Femur (tissue), 1 donor: Measurements from ENCODE around the gene GTPBP6.
"Not testable (repeated sequence)": the region's sequence is repeated elsewhere in the genome, so short reads cannot be mapped to it uniquely, and the experiment has no call there.

Experiments used
- DNase-seq: peaks from one replicate; pipeline ENCODE4 v3.0.0-alpha.2; 2017

The GTPBP6 gene

GRCh38 chrX:334331-334891, 15.8 kb upstream of the GTPBP6 start:
- no peak for DNase-seq

GRCh38 chrX:333611-334311, 15.2 kb upstream of the GTPBP6 start:
- DNase-seq: no peak

- DNase-seq: no peak
These were observed 14.5 kb upstream of the GTPBP6 start for GRCh38 chrX:332916-333610.

GRCh38 chrX:332496-332860, 13.9 kb upstream of the GTPBP6 start:
- no peak for DNase-seq

DNA sequence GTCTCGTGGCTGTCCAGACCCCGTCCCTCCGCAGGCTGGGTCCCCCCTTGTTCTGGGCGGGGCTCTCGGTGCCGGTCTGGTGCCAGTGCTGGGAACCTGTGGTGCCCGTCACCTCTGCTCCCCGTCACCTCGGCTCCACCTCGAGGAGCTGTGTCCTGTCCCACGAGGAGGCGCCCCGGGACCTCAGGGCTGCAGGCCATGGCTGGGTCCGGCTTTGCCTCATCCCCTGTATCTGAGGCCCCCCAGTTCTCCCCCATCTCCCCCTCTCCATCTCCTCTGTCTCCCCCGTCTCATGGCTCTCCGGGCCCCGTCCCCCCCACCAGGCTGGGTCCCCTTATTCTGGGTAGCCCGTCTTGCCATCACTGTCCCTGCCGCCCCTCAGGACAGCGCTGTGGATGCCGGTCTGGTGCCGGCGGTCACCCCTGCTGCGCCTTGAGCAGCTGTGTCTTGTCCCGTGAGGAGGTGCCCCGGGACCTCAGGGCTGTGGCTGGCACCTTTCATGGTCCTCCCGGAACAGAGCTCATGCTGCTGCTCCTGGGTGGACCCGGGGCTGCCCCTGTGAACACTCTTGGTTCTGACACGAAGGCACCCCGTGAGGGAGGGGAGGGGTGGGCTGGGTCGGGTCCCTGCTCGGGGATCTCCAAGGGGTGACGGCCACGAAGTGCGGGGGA, 13.4 kb upstream of the GTPBP6 start:
- no peak for DNase-seq

- no peak for DNase-seq
These were observed 12.7 kb upstream of the GTPBP6 start for GRCh38 chrX:331151-331824.

DNA sequence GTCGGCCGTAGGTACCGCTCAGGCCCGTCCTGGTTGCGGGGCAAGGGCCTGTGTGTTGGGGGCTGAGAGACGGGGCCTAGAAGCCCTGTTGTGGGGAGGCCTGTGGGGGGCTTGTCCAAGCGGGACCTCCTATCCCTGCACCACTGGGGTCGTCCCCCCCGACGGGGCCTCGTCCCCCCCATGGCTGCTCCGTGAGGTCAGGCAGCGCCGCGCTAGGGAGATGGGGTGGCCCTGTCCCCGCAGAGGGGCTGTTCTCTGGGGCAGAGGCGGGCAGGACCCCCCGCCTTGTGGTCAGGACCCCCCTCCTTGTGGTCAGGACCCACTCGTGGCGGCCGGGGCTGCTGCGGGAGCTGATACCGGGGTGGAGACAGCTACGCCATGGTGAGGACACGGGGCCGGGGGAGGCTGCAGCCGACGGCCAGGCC, 12.1 kb upstream of the GTPBP6 start:
- no peak for DNase-seq

DNA sequence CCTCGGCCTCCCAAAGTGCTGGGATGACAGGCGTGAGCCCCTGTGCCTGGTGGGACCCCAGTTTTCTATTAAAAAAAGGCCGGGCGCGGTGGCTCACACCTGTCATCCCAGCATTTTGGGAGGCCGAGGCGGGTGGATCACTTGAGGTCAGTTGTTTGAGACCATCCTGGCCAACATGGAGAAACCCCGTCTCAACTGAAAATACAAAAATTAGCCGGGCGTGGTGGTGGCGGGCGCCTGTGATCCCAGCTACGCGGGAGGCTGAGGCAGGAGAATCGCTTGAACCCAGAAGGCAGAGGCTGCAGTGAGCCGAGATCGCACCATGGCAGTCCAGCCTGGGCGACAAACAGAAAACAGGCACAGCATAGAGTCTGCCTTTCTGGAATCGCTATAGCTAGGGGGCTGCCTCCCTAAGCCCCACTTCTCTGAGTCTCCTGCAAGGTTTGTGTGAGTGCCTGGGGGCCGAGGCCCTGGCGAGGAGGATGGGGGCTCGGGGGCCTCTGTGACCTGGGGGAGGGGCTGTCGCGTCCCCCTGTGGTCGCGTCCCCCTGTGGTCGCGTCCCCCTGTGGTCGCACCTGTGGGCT, 11.6 kb upstream of the GTPBP6 start:
- DNase-seq: not testable (repeated sequence)

DNA sequence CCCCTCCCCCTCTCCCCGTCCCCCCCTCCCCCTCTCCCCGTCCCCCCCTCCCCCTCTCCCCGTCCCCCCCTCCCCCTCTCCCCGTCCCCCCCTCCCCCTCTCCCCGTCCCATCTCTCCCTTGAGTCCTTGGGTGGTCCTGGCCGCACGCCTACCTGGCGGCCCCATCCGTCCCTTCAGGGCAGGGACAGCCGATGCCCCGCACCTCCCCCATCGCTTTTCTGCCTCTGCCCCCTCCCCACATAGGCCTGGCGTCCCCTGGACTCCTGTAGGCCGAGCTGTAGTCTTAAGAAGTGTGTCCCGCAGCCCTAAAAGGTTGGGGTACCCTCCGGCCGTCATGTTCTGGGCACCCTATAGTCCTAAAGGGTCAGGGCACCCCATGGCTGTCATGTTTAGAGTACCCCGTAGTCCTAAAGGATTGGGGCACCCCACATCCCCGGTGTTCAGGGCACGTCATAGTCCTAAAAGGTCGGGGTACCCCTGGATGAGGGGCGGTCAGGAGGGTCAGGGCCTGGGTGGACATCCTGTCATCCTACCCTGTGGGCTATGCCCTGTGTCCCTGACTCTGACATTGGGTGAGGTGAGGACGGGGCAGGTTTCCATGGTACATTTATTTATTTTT, 10.8 kb upstream of the GTPBP6 start:
- no peak for DNase-seq

DNA sequence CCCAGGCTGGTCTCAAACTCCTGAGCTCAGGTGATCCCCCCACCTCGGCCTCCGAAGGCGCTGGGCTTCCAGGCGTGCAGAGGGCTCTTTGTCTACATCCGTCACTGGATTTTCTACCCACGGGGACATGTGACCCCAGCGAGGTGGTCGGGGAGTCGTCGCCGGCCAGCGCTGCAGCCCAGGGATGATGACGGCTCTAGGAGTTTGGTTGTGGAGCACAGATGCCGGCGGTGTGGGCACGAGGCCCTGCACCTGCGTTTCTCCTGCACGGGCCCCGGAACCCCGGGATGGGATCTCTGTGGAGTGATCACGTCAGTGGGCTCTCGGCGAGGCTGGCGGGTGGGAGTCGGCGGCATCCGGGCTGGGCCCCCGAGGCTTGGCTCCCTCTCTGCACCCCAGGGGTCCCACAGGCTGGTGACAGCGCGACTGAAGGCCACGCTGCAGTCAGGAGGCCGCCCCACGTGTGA, 9.1 kb upstream of the GTPBP6 start:
- DNase-seq: no peak

DNA sequence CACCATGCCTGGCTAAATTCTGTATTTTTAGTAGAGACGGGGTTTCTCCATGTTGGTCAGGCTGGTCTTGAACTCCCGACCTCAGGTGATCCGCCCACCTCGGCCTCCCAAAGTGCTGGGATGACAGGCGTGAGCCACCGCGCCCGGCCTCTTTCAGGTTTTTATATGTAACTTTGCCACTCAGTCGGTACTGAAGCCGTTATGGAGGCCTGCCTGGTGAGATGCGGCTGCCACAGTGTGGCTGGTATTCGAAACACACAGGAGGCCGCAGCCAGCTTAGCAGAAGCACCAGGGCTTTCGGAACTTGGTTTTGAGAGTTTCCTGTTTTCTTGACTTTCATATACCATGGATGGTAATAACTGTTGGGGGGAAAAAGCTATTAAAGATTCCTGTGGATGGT, 6.1 kb upstream of the GTPBP6 start:
- DNase-seq: not testable (repeated sequence)

- DNase-seq: no peak
These were observed 5.4 kb upstream of the GTPBP6 start for GRCh38 chrX:323721-324628.

GRCh38 chrX:320126-320783, 1.7 kb upstream of the GTPBP6 start:
- DNase-seq: no peak

- DNase-seq: no peak
These were observed 1.1 kb upstream of the GTPBP6 start for GRCh38 chrX:319579-320125.

DNA sequence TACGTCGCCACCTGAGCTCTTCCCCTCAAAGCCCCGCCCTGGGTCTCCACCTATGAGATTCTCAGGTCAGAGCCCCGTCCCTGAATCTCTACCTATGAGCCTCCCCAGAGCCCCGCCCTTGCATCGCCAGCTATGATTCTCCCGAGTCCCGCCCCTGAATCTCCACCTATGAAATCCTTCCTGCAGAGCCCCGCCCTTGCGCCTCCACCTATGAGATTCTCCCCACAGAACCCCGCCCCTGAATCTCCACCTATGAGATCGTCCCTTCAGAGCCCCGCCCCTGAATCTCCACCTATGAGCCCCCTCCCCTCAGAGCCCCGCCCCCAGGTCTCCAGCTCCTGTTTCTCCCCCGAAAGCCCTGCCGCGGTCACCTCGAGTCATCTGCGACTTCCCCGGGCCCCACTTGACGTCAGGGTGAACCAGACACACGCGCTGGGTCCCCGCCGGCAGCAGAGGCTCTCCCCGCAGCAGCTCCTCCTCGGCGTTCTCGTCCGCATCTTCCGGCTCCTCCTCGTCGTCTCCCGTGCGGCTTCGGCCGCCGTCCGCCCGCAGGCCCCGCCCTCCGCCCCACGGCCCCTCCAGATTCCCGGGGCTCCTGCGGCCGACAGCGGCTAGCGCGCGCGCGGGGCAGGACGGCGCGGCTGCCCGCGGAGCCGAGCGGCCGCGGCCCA, 393 bp downstream of the GTPBP6 start:
- peak; percentile 98 for DNase-seq

DNA sequence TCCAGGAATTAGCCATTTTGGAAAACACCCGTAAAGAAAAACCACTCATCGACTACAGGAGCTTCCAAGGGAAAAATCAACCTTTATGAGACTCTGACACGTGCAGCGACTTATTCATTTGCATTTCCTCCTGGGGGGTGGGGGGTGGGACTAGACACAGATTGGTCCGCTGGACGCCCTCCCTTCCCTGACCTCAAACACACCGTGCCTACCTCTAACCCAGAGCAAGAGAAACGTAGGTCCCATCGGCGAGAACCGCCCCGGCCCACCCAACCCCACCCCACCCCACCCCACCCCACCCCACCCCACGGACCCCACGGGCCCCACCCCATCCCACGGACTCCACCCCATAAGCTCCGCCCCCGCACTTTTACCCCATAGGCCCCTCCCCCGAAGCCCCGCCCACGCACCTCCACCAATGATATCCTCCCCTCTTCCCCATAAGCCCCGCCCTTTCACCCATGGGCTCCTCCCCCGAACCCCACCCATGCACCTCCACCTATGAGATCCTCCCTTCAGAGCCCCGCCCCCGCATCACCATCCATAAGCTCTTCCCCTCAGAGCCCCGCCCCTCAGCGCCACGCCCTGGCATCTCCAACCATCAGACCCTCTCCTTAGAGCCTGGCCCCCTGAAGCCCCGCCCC, 1.1 kb downstream of the GTPBP6 start:
- no peak for DNase-seq

- DNase-seq: peak; percentile 23
These were observed 2.0 kb downstream of the GTPBP6 start for GRCh38 chrX:316351-317325.
